GM12878 (cell line): ENCODE measurements around the gene PON1. TPM values are rescaled to one million over a fixed set of nuclear protein-coding genes. Genes with fewer than 3 reads are reported as not detected.

ENCODE experiments used
- ATAC-seq: fragments of 200-7000 bp; cut with Tn5 transposase; 3 replicates; pipeline ENCODE4 v1.9.1; 2020; ENCODE audit warnings: mild to moderate bottlenecking, moderate library complexity
- BruUV-seq: library from RNA; stranded (reverse); fragments of 400-500 nt; replicated peaks from 2 replicates; lab custom pipeline; 2021; lab: Mats Ljungman, UMichigan
- CTCF ChIA-PET: fragments of 300-600 bp; sonication (Branson Sonifier 250); formaldehyde crosslinking; extraction: SDS; loops from one replicate; lab custom pipeline; 2021; ENCODE audit warnings: inconsistent platforms; lab: Yijun Ruan, JAX
- POLR2A ChIA-PET: fragments of 350-600 bp; formaldehyde crosslinking; extraction: SDS; loops from one replicate; lab custom pipeline; 2021; ENCODE audit warnings: inconsistent platforms; lab: Charles Lee
- RAD21 ChIA-PET: fragments of 300-600 bp; sonication (Branson Sonifier 250); formaldehyde crosslinking; loops from one replicate; lab custom pipeline; 2023; ENCODE audit warnings: antibody characterized with exemption; ENCODE audit not compliant: unreplicated experiment; lab: Charles Lee
- SMC1A ChIA-PET: fragments of 300-600 bp; sonication (Branson Sonifier 250); formaldehyde crosslinking; loops from one replicate; lab custom pipeline; 2023; ENCODE audit not compliant: unreplicated experiment, uncharacterized antibody; lab: Charles Lee
- DNase-seq: peaks from one replicate; pipeline ENCODE4 v3.0.0-alpha.2; 2011; ENCODE audit warnings: low read depth, low spot score
- FAIRE-seq: peaks from 3 replicates; lab custom pipeline; 2011; peaks lifted over from hg19 to GRCh38; lab: Jason Lieb, UNC
- H2AFZ ChIP-seq: 2 replicates; pipeline ENCODE4 v1.6.0; 2011; ENCODE audit warnings: low read depth, low read length, control low read depth; ENCODE audit not compliant: control insufficient read depth
- H3K27ac ChIP-seq: 2 replicates; pipeline ENCODE4 v1.5.1; 2011; ENCODE audit warnings: control low read depth; ENCODE audit not compliant: control insufficient read depth, insufficient read depth
- H3K27me3 ChIP-seq, 2 experiments: replicated peaks in 1 of 2; 2 replicates each; pipeline versions ENCODE4 v1.6.0 to v1.6.1; 2011; ENCODE audit warnings: low read length in 1 of 2; ENCODE audit not compliant: control insufficient read depth in 2 of 2, insufficient read depth in 2 of 2
- H3K36me3 ChIP-seq, 2 experiments: 2 replicates each; pipeline ENCODE4 v1.5.1; 2011; ENCODE audit warnings: low read length in 1 of 2; ENCODE audit not compliant: control insufficient read depth in 2 of 2, insufficient read depth in 2 of 2
- H3K4me1 ChIP-seq: 2 replicates; pipeline ENCODE4 v1.6.1; 2011; ENCODE audit warnings: mild to moderate bottlenecking, low read length, moderate library complexity, mixed read lengths; ENCODE audit not compliant: control insufficient read depth, insufficient read depth
- H3K4me2 ChIP-seq: 2 replicates; pipeline ENCODE4 v1.6.0; 2011; ENCODE audit warnings: control low read depth; ENCODE audit not compliant: control insufficient read depth, insufficient read depth
- H3K4me3 ChIP-seq: fragments of 200-600 bp; sonication (generic); 2 replicates; pipeline ENCODE4 v1.5.1; 2016
- H3K79me2 ChIP-seq: 2 replicates; pipeline ENCODE4 v1.6.0; 2011; ENCODE audit warnings: low read length; ENCODE audit not compliant: control insufficient read depth, insufficient read depth
- H3K9ac ChIP-seq: 2 replicates; pipeline ENCODE4 v1.8.0; 2011; ENCODE audit warnings: low read length, control low read depth, mixed read lengths; ENCODE audit not compliant: control insufficient read depth, insufficient read depth
- H3K9me3 ChIP-seq: replicated peaks from 3 replicates; pipeline ENCODE4 v1.5.1; 2011; ENCODE audit warnings: mild to moderate bottlenecking, low read length; ENCODE audit not compliant: control insufficient read depth, insufficient read depth
- H4K20me1 ChIP-seq: 2 replicates; pipeline ENCODE4 v1.6.0; 2011; ENCODE audit not compliant: control insufficient read depth, insufficient read depth
- ATF3 ChIP-seq: IDR thresholded peaks from 2 replicates; pipeline ENCODE4 v1.6.1; 2011; ENCODE audit warnings: low read depth, mild to moderate bottlenecking, low read length, moderate library complexity, borderline replicate concordance; ENCODE audit errors: extremely low read depth
- BCL3 ChIP-seq: IDR thresholded peaks from 2 replicates; pipeline ENCODE4 v1.6.1; 2011; ENCODE audit warnings: borderline replicate concordance, low read depth, mild to moderate bottlenecking, moderate library complexity, low read length; ENCODE audit not compliant: insufficient read depth, poor library complexity, severe bottlenecking
- CBX3 ChIP-seq: fragments of 200-600 bp; sonication (generic); IDR thresholded peaks from 2 replicates; pipeline ENCODE4 v1.6.1; 2016; ENCODE audit warnings: low read depth, borderline replicate concordance
- CBX5 ChIP-seq: sonication (generic); IDR thresholded peaks from 2 replicates; pipeline ENCODE4 v1.6.1; 2016; ENCODE audit warnings: low read depth, moderate library complexity, mild to moderate bottlenecking, inconsistent platforms
- CEBPB ChIP-seq, 2 experiments: fragments of 150-350 bp in 1 of 2; IDR thresholded peaks; 2 replicates each; pipeline ENCODE4 v1.6.1; 2012 to 2014; ENCODE audit warnings: low read depth in 2 of 2, low read length in 2 of 2, borderline replicate concordance in 1 of 2, inconsistent platforms in 1 of 2
- CREM ChIP-seq: IDR thresholded peaks from 2 replicates; pipeline ENCODE4 v1.6.1; 2014; ENCODE audit warnings: antibody characterized with exemption, low read depth
- HDAC2 ChIP-seq: fragments of 200-600 bp; sonication (generic); IDR thresholded peaks from 2 replicates; pipeline ENCODE4 v1.6.1; 2017
- MEF2A ChIP-seq: IDR thresholded peaks from 2 replicates; pipeline ENCODE4 v1.6.1; 2011; ENCODE audit warnings: low read depth, mild to moderate bottlenecking, low read length, moderate library complexity; ENCODE audit not compliant: insufficient read depth
- MTA3 ChIP-seq: IDR thresholded peaks from 2 replicates; pipeline ENCODE4 v1.6.1; 2012; ENCODE audit warnings: low read length, inconsistent platforms, borderline replicate concordance
- NBN ChIP-seq: fragments of 450-650 bp; IDR thresholded peaks from 2 replicates; pipeline ENCODE4 v1.6.1; 2016
- NFIC ChIP-seq: IDR thresholded peaks from 2 replicates; pipeline ENCODE4 v1.6.1; 2012; ENCODE audit warnings: low read depth, mild to moderate bottlenecking, inconsistent platforms, low read length, moderate library complexity
- NR2C2 ChIP-seq: IDR thresholded peaks from 2 replicates; pipeline ENCODE4 v1.6.1; 2011; ENCODE audit warnings: borderline replicate concordance, low read depth; ENCODE audit not compliant: control insufficient read depth, insufficient read length
- STAT3 ChIP-seq: IDR thresholded peaks from 2 replicates; pipeline ENCODE4 v1.6.1; 2011; ENCODE audit warnings: low read depth, low read length, improper control_type of control experiment
- WGBS: methylation state at CpG from one replicate; pipeline ENCODE4 v1.1.6; 2016; ENCODE audit warnings: low lambda C conversion rate; ENCODE audit not compliant: insufficient replicate concordance, insufficient coverage; ENCODE audit errors: missing lambda C conversion rate; 5-methylcytosine and 5-hydroxymethylcytosine counted together
- in situ Hi-C: fragments of 300-500 bp; cut with MboI; formaldehyde crosslinking; loops from 9 replicates; pipeline ENCODE4 v1.14.3; 2018; ENCODE audit warnings: mixed read lengths
- intact Hi-C: fragments of 100-400 bp; cut with micrococcal nuclease; formaldehyde crosslinking; loops from one replicate; pipeline ENCODE4 v1.14.2; 2022; ENCODE audit not compliant: unreplicated experiment
- polyA plus RNA-seq, 11 experiments: library from polyadenylated mRNA; depleted of rRNA in 4 of 11; unstranded in 6 of 11; stranded (reverse) in 5 of 11; fragments of >200 nt; fragmentation: Nextera tagmentation in 4 of 11; fragmentation: Illumina TruSeq in 1 of 11; extraction: Ambion mirVana in 4 of 11; extraction: Trizol in 1 of 11; gene quantifications; 1 replicate in 1 of 11; 2 replicates in 10 of 11; pipeline versions ENCODE4 v1.2.1 to v1.2.3, GENCODE V29; 2011 to 2016; ENCODE audit warnings: inconsistent platforms in 2 of 11, missing spikeins in 2 of 11, low read depth in 1 of 11
- total RNA-seq, 4 experiments: library from RNA; depleted of rRNA in 3 of 4; stranded (reverse); fragments of >200 nt in 3 of 4; fragmentation: Illumina TruSeq in 1 of 4; extraction: Trizol in 1 of 4; gene quantifications; 2 replicates each; pipeline versions ENCODE4 v1.2.1 to v1.2.3, GENCODE V29; 2013 to 2021

PON1 gene
- total and polyA plus RNA-seq, 10 of the 15 experiments (the other 5 are each of a cell fraction or from before 2014, with no cell fraction given) = 0.10 to 0.26 (median 0.23) TPM; not detected in 4

- Histone ChIP-seq H3K4me2 (no peak overlapping the region), H3K27ac (no peak overlapping the region), H3K9ac (no peak overlapping the region), H4K20me1 (no peaks in the 10 kb centered on the region), H3K36me3 (no peaks in the 10 kb centered on the region; a peak in 1 of 4 replicates), H2AFZ (no peak overlapping the region), H3K27me3 (no peaks in the 10 kb centered on the region), H3K4me3 (no peak overlapping the region), H3K4me1 (peaks cover 3% of the 10 kb centered on the region), H3K9me3 (no peaks in the 10 kb centered on the region; the same call in 2 of the 3 replicates), H3K79me2 (no peaks in the 10 kb centered on the region)
- ChIA-PET RAD21 (no interaction called here), SMC1A (interaction anchor here (1.1 to 1.4 kb wide), 2 partner anchors 10 to 18 kb away, joined by 3 read pairs; partner anchors contain the start of gene PON1), CTCF (no interaction called here), POLR2A (no interaction called here)
- no TSS peak for BruUV-seq
- intact Hi-C loops = no loop called here
- no peak for FAIRE-seq
- no peak for DNase-seq
- in situ Hi-C loops = no loop called here
- ATAC-seq = no peak
- TF ChIP-seq NBN = no peak
- TF ChIP-seq HDAC2 = no peak
- no peak for TF ChIP-seq CREM
- no peak for TF ChIP-seq STAT3
- no peak for TF ChIP-seq CBX3
- no peak for TF ChIP-seq NR2C2
- no peak for TF ChIP-seq CEBPB (IDR thresholded peaks at IDR 0.05; ENCODE audit: borderline replicate concordance in 1 of 2, low read depth in 2 of 2, low read length in 2 of 2)
- TF ChIP-seq CBX5 = no peak
- TF ChIP-seq MTA3 = no peak
Measured at GRCh38 chr7:95334447-95334846, 10.1 kb upstream of the PON1 start.

GRCh38 chr7:95330961-95331337 lies 6.6 kb upstream of the PON1 start:
- 93% methylated on average over 1 of the region's 1 CpG for whole genome bisulfite sequencing
- no peak for DNase-seq
- H3K36me3 ChIP-seq = no peaks in the 10 kb centered on the region
- no peaks in the 10 kb centered on the region; the same call in 2 of the 3 replicates for H3K9me3 ChIP-seq
- intact Hi-C loops = no loop called here
- H3K4me3 ChIP-seq = no peak overlapping the region
- peak overlapping the region; percentile 69 for H3K4me2 ChIP-seq
- H3K27ac ChIP-seq = no peak overlapping the region
- BruUV-seq = no TSS peak
- no peak for FAIRE-seq
- no peaks in the 10 kb centered on the region for H3K27me3 ChIP-seq
- peak; percentile 50 for ATAC-seq
- H3K4me1 ChIP-seq = peaks cover 3% of the 10 kb centered on the region
- TF ChIP-seq NFIC (0 out of 2 replicates have a peak, but pooled peaks have one; percentile 2), ATF3 (no peak), NBN (0 out of 2 replicates have a peak, but pooled peaks have one; percentile 39), MEF2A (no peak), BCL3 (no peak)
- in situ Hi-C loops = no loop called here
- SMC1A ChIA-PET = interaction anchor here (0.6 to 3.3 kb wide), 11 partner anchors 14 to 148 kb away, joined by 3 to 12 read pairs (median 4); no protein-coding TSS in a partner anchor
- RAD21 ChIA-PET = interaction anchor here (1.4 to 1.9 kb wide), 2 partner anchors 14 to 146 kb away, joined by 3 to 8 read pairs; no protein-coding TSS in a partner anchor
- no peaks in the 10 kb centered on the region for H4K20me1 ChIP-seq
- POLR2A ChIA-PET = no interaction called here
- H3K79me2 ChIP-seq = no peaks in the 10 kb centered on the region
- H2AFZ ChIP-seq = peak overlapping the region; percentile 93
- CTCF ChIA-PET = interaction anchor here (0.9 kb wide), 1 partner anchor 22 kb away, joined by 3 read pairs; no protein-coding TSS in a partner anchor
- no peak overlapping the region; the same call in 1 of the 2 replicates for H3K9ac ChIP-seq
